K562 (cell line): ENCODE measurements around the gene KCNK3. TPM values are rescaled to one million over a fixed set of nuclear protein-coding genes. Genes with fewer than 3 reads are reported as not detected.
A peak's percentile ranks its signal among the peaks of the same experiment; 100 is the strongest.

ENCODE experiments used
- ADNP ChIP-seq: fragments of 200-800 bp; sonication (Bioruptor generic); IDR thresholded peaks from 2 replicates; pipeline ENCODE4 v1.6.1; 2016; ENCODE audit warnings: missing genetic modification characterization, missing compliant biosample characterization
- C11orf30 ChIP-seq: fragments of 450-650 bp; IDR thresholded peaks from 2 replicates; pipeline ENCODE4 v1.6.1; 2016; ENCODE audit warnings: low read depth, mild to moderate bottlenecking
- CBFA2T2 ChIP-seq: fragments of 450-650 bp; conservative IDR thresholded peaks from 2 replicates; pipeline ENCODE4 v1.6.1; 2017; ENCODE audit warnings: mild to moderate bottlenecking
- CBFA2T3 ChIP-seq: fragments of 450-650 bp; IDR thresholded peaks from 2 replicates; pipeline ENCODE4 v1.6.1; 2017
- EHMT2 ChIP-seq: fragments of 450-650 bp; IDR thresholded peaks from 2 replicates; pipeline ENCODE4 v1.6.1; 2018; ENCODE audit warnings: antibody characterized with exemption
- GATAD2A ChIP-seq: fragments of 450-650 bp; IDR thresholded peaks from 2 replicates; pipeline ENCODE4 v1.6.1; 2017
- HSF4 ChIP-seq: fragments of 250-450 bp; sonication (Bioruptor Pico); IDR thresholded peaks from 2 replicates; pipeline ENCODE4 v2.1.2; 2022; ENCODE audit warnings: mild to moderate bottlenecking, moderate library complexity, borderline replicate concordance
- MTF1 ChIP-seq: fragments of 250-450 bp; sonication (Bioruptor Pico); IDR thresholded peaks from 2 replicates; pipeline ENCODE4 v1.9.0; 2021; ENCODE audit warnings: moderate library complexity, mild to moderate bottlenecking, inconsistent platforms, borderline replicate concordance
- NFRKB ChIP-seq: fragments of 450-650 bp; IDR thresholded peaks from 2 replicates; pipeline ENCODE4 v1.6.1; 2016; ENCODE audit warnings: low read depth
- POLR3G ChIP-seq: IDR thresholded peaks from 2 replicates; pipeline ENCODE4 v1.6.1; 2011; ENCODE audit not compliant: insufficient read length, insufficient replicate concordance; ENCODE audit errors: extremely low read depth
- SMAD4 ChIP-seq: fragments of 250-450 bp; sonication (Bioruptor Pico); conservative IDR thresholded peaks from 2 replicates; pipeline ENCODE4 v1.8.0; 2021; ENCODE audit warnings: inconsistent platforms, mild to moderate bottlenecking, moderate library complexity
- SMARCA5 ChIP-seq: fragments of 450-650 bp; IDR thresholded peaks from 2 replicates; pipeline ENCODE4 v1.6.1; 2016
- SPI1 ChIP-seq: IDR thresholded peaks from 2 replicates; pipeline ENCODE4 v1.6.1; 2011; ENCODE audit warnings: low read depth, low read length, control low read depth, borderline replicate concordance
- TCF3 ChIP-seq: sonication (generic); formaldehyde crosslinking; IDR thresholded peaks from 2 replicates; pipeline ENCODE4 v1.4.0; 2020; ENCODE audit warnings: mild to moderate bottlenecking, missing genetic modification reagents
- ZNF175 ChIP-seq: fragments of 200-800 bp; sonication (Bioruptor generic); IDR thresholded peaks from 2 replicates; pipeline ENCODE4 v1.6.1; 2016; ENCODE audit warnings: low read depth, mild to moderate bottlenecking, missing genetic modification characterization, missing compliant biosample characterization
- ZNF311 ChIP-seq: fragments of 250-450 bp; sonication (Bioruptor Pico); IDR thresholded peaks from 2 replicates; pipeline ENCODE4 v1.4.0; 2020; ENCODE audit warnings: mild to moderate bottlenecking, moderate library complexity
- ZNF79 ChIP-seq: fragments of 250-450 bp; sonication (Bioruptor Pico); IDR thresholded peaks from 2 replicates; pipeline ENCODE4 v1.4.0; 2020; ENCODE audit warnings: low read depth, mild to moderate bottlenecking, moderate library complexity
- polyA plus RNA-seq, 8 experiments: library from polyadenylated mRNA; depleted of rRNA in 4 of 8; stranded (reverse) in 5 of 8; unstranded in 3 of 8; fragments of >200 nt; fragmentation: Nextera tagmentation in 2 of 8; fragmentation: Illumina TruSeq in 1 of 8; extraction: Ambion mirVana in 2 of 8; extraction: Trizol in 1 of 8; gene quantifications; 2 replicates each; pipeline versions ENCODE4 v1.2.1 to v1.2.3, GENCODE V29; 2011 to 2014; ENCODE audit warnings: inconsistent platforms in 1 of 8, missing spikeins in 1 of 8
- total RNA-seq, 7 experiments: library from RNA; depleted of rRNA in 6 of 7; stranded (reverse); fragments of >200 nt in 6 of 7; fragmentation: Illumina TruSeq in 2 of 7; extraction: Trizol in 2 of 7; gene quantifications; 2 replicates each; pipeline versions ENCODE4 v1.2.1 to v1.2.3, GENCODE V29; 2011 to 2021; ENCODE audit warnings: low replicate concordance in 1 of 7
- TF ChIP-seq, protein P1 (sequence below): fragments of 450-650 bp; formaldehyde crosslinking; conservative IDR thresholded peaks from 2 replicates; pipeline ENCODE4 v1.4.0; 2022; ENCODE audit warnings: mild to moderate bottlenecking, missing genetic modification characterization
- TF ChIP-seq, protein P2 (sequence below): fragments of 450-650 bp; formaldehyde crosslinking; IDR thresholded peaks from 2 replicates; pipeline ENCODE4 v1.4.0; 2020; ENCODE audit warnings: mild to moderate bottlenecking, moderate library complexity
- TF ChIP-seq, protein P3 (sequence below), 2 experiments: fragments of 450-650 bp; IDR thresholded peaks; 2 replicates each; pipeline ENCODE4 v1.6.1; 2016

Gene KCNK3
- total and polyA plus RNA-seq, 9 of the 15 experiments (the other 6 are each of a cell fraction or from before 2014, with no cell fraction given): 0.01 to 0.20 (median 0.07) TPM; not detected in 5

DNA sequence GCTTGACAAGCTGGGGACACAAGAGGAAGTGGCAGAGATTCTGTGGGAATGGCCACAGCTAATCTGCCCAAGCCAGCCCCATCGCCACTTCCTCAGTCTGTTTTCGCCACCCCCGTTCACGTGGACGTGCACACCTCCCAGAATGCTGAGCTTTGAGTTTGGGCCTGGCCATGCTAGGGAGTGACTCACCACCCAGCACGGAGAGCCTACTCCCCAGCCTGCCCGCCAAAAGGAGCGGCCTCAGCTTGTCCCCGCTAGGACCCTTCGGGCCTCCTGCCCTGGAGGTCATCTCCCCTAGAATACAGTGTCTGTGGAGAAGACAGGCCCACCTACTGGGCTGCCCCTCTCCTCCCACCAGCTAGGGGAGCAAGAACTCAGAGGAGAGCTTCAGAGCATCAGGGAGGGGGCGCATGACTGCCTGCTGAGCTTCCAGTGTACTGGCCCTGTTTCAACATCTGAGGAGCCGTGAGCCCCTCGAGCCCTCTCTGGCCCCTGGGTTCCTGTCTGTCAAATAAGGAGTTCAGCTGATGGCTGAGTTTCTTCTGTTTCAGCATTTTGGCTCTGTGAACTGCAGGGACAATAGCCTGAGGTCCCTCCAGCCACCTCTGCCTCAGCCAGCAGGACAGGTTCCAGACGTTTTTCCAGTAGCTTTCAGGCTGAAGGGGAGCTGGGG, 76.7 kb downstream of the KCNK3 start (continued):
- TF ChIP-seq, protein P1, sequence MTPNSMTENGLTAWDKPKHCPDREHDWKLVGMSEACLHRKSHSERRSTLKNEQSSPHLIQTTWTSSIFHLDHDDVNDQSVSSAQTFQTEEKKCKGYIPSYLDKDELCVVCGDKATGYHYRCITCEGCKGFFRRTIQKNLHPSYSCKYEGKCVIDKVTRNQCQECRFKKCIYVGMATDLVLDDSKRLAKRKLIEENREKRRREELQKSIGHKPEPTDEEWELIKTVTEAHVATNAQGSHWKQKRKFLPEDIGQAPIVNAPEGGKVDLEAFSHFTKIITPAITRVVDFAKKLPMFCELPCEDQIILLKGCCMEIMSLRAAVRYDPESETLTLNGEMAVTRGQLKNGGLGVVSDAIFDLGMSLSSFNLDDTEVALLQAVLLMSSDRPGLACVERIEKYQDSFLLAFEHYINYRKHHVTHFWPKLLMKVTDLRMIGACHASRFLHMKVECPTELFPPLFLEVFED (CRISPR knock-in tag): peak; percentile 54; the same call in 1 of the 2 replicates
- TF ChIP-seq ZNF79 (no peak), MTF1 (CRISPR knock-in tag) (no peak), GATAD2A (peak; percentile 63; the same call in 1 of the 2 replicates), ZNF175 (CRISPR knock-in tag) (peak; percentile 92), SMAD4 (peak; percentile 95), CBFA2T2 (peak; percentile 76), ZNF311 (CRISPR knock-in tag) (peak; percentile 68), C11orf30 (peak; percentile 95), CBFA2T3 (peak; percentile 90), SMARCA5 (peak; percentile 90; the same call in 1 of the 2 replicates), SPI1 (peak; percentile 100), NFRKB (peak; percentile 69; the same call in 1 of the 2 replicates), TCF3 (peak; percentile 95), ADNP (no peak), EHMT2 (peak; percentile 45; the same call in 1 of the 2 replicates), POLR3G (no peak), HSF4 (CRISPR knock-in tag) (peak; percentile 19; the same call in 1 of the 2 replicates)
- TF ChIP-seq, protein P2, sequence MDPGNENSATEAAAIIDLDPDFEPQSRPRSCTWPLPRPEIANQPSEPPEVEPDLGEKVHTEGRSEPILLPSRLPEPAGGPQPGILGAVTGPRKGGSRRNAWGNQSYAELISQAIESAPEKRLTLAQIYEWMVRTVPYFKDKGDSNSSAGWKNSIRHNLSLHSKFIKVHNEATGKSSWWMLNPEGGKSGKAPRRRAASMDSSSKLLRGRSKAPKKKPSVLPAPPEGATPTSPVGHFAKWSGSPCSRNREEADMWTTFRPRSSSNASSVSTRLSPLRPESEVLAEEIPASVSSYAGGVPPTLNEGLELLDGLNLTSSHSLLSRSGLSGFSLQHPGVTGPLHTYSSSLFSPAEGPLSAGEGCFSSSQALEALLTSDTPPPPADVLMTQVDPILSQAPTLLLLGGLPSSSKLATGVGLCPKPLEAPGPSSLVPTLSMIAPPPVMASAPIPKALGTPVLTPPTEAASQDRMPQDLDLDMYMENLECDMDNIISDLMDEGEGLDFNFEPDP: 0 out of 2 replicates have a peak, but pooled peaks have one; percentile 74
- TF ChIP-seq, protein P3, sequence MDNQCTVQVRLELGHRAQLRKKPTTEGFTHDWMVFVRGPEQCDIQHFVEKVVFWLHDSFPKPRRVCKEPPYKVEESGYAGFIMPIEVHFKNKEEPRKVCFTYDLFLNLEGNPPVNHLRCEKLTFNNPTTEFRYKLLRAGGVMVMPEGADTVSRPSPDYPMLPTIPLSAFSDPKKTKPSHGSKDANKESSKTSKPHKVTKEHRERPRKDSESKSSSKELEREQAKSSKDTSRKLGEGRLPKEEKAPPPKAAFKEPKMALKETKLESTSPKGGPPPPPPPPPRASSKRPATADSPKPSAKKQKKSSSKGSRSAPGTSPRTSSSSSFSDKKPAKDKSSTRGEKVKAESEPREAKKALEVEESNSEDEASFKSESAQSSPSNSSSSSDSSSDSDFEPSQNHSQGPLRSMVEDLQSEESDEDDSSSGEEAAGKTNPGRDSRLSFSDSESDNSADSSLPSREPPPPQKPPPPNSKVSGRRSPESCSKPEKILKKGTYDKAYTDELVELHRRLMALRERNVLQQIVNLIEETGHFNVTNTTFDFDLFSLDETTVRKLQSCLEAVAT (IDR thresholded peaks at IDR 0.05): 0 out of 4 replicates have a peak, but pooled peaks of 1 of the 2 experiments have one; percentile 28
